GM04503 (cell line): ENCODE data around the gene KCNC2.
"Not testable (repeated sequence)": the region's sequence is repeated elsewhere in the genome, so short reads cannot be mapped to it uniquely, and the experiment has no call there.

Experiments used
- DNase-seq: peaks from one replicate; pipeline ENCODE4 v3.0.0-alpha.2; 2012; ENCODE audit warnings: low read depth

The KCNC2 gene

GRCh38 chr12:75209812-75210138 lies at the start of gene KCNC2:
Gene KCNC2 (minus strand): TSS chr12:75209839.
- DNase-seq = no peak

- no peak for DNase-seq
These were observed 49.5 kb upstream of the KCNC2 start for GRCh38 chr12:75259143-75259542.

DNA sequence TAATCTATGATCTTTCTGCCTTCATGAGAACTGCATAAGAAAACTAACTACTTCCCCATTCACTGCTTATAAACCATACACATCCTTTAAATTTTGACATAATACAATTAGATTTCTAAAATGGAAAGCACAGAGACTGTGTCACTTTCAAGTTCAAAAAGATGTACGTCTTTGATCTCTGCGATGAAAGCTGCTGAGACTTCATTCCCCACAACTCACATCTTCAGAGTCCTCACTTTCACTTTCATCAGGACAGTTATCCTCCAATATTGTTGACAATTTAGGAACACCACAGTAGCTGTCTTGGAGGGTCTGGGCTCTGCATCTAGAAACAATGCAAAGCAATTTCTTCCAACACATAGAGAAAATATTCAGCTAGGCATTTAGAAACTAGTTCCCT lies 47.9 kb upstream of the KCNC2 start:
- no peak for DNase-seq

GRCh38 chr12:75245108-75245507 lies 35.5 kb upstream of the KCNC2 start:
- DNase-seq = no peak

- no peak for DNase-seq
These were observed 30.3 kb upstream of the KCNC2 start for GRCh38 chr12:75239987-75240386.

- no peak for DNase-seq
These were observed 26.6 kb upstream of the KCNC2 start for GRCh38 chr12:75236206-75236605.

DNA sequence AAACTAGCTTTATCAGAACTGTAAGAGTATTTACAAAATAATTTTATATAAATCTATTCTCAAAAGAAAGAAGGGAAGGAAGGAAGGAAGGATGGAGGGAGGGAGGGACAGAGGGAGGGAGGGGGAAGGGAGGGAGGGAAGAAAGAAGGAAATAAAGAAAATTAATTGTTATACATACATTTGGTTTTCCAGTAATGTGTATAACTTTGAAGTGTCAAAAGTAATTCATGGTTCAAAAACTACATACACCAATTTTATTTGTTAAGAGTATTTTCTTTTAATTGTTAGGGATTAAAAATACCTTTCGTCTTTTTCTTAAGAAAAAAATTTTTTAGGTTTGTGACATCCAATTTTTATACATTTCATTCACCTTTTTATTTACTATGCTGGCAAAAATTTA lies 17.5 kb upstream of the KCNC2 start:
- DNase-seq = no peak

GRCh38 chr12:75212072-75212471 lies 2.4 kb upstream of the KCNC2 start:
- no peak for DNase-seq

GRCh38 chr12:75208856-75209811 lies 505 bp downstream of the KCNC2 start:
- DNase-seq = no peak

DNA sequence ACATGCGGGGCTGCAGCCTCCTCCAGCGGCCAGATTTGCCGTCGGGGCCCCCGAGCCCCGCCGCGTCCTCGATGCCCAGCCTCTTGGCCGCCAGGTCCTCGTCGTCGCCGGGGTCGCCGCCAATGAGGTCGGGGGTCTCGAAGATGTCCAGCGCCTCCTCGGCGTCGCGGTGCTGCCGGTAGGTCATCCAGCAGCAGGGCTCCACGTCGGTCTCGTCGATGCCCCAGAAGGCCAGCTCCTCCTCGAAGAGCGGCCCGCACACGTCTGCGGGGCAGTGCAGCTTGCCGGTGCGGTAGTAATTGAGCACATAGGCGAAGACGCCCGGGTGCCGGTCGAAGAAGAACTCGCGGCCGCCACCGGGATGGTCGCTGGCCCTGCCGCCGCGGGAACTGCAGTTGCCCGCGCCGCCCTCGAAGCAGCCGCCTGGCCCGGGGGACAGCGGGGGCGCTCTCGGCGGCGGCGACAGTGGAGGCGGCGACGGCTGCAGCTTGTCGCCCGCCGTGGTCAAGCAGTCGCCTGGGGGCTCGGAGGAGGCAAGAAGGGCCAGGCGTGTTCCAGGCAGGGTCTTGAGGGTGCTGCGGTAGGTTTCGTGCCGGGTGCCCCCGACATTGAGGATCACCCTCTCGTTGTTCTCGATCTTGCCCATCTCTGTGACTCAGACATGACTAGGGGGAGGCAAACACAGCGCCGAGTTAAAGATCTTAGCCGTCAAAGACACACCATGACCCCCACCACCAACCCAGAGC lies 2.1 kb downstream of the KCNC2 start:
- no peak for DNase-seq

DNA sequence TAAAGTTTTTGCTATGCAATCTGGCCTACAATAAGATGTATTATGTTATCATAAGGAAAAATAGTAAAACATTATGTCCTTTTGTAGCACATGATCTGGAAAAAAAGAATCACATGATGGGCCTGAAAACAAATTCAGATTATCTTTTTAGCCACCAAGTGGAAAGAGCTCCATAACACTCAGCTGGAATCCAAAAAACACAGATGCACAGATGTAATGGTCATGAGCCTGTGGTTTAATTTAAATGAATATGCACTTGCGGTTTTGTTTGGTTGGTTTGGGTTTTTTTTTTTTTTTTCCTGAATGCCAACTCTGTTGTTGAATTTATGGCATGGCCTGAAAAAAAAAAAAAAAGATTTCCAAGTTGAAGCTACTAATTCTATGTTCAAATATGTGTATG lies 4.1 kb downstream of the KCNC2 start:
- DNase-seq = no peak

DNA sequence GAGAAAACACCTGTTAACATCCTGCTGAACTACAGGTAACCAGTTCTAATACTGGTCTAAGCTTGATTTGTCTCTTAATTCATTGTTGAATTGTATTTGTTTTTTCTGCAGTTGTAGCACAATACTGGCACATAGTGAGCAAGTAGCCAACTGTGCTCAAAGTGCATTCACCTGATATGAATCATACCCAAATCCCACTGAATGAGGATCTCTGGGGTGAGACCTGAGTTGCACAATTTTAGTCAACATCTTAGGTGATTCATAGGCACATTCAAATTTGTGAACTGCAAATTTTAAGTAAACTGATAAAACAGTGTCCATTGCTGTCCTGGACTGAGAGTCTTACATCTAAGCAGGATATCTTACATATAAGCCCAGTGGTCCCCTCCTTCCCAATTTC lies 12.8 kb downstream of the KCNC2 start:
- no peak for DNase-seq

- DNase-seq = no peak
These were observed 13.2 kb downstream of the KCNC2 start for GRCh38 chr12:75196408-75196807.

DNA sequence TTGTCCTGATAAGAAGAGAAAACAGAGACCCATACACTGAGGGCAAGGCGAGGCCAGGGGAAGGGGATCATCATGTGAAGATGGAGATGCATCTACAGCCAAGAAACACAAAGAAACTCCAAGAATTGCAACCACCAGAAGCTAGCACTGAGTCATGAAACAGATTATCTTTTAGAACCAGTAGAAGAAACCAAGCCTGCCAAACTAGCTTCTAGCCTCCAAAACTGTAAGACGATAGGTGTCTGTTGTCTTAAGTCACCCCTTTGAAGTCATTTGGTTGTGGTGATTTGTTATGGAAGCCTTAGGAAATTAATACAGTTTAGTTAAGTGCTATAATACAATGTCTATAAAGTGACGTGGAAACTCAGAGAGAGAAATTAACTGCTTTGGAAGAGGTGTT lies 15.4 kb downstream of the KCNC2 start:
- DNase-seq = no peak

GRCh38 chr12:75192196-75192595 lies 17.4 kb downstream of the KCNC2 start:
- DNase-seq = no peak

- no peak for DNase-seq
These were observed 18.8 kb downstream of the KCNC2 start for GRCh38 chr12:75190846-75191245.

GRCh38 chr12:75185881-75186280 lies 23.8 kb downstream of the KCNC2 start:
- not testable (repeated sequence) for DNase-seq

- no peak for DNase-seq
These were observed 25.1 kb downstream of the KCNC2 start for GRCh38 chr12:75184516-75184915.

DNA sequence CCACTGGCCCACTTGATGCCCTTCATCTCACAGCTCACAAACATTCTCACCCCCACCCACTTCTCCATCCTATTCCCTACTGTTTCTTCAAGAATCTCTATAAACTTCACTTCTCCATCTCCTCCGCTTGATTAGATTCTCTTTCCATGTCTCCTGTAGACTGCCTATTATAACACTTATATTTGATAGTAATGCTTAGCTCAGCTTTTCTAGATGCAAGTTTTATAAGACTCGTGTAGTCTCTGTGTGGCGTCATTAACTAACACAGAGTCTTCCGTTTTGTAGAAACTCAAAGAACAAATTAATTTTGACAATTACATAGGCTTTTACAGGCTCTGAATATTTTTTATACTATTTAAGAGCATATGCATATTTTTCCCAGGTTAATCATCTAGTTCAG lies 25.7 kb downstream of the KCNC2 start:
- no peak for DNase-seq

DNA sequence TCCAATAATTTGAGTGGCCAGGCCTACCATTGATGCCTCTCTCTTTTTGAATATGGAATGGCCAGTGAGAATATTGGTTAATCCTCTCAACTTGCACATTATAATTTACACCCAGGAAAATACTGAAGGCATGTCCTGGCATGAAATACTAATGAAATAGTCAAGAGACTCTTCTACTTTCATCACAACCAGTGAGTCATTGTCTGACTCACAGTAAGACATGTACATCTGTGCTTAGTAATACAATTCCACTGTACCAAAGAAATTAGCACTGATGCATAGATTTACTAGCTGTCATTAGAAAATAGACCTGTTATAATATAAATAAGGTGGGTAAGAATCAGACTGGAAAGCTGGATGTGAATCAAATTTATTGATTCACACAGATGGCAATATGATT lies 31.6 kb downstream of the KCNC2 start:
- DNase-seq = peak; percentile 72

DNA sequence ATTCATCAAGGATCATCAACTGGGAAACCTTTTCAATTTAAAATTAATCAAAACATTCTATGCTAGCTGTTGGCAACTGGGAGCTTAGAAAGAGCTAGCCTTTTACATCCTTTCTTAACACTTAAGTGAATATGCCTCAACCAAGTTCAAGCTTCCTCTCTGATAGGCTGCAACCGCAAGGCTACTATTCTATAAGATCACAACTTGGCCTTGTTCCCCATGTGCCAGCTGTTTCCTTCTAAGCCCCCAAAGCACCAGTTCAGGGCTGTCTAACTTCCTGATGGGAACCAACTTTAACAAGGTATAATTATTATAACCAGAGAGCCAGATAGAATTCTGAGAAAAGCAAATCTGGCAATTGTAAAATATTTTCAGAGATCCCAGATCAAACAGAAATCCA lies 37.0 kb downstream of the KCNC2 start:
- DNase-seq = no peak

DNA sequence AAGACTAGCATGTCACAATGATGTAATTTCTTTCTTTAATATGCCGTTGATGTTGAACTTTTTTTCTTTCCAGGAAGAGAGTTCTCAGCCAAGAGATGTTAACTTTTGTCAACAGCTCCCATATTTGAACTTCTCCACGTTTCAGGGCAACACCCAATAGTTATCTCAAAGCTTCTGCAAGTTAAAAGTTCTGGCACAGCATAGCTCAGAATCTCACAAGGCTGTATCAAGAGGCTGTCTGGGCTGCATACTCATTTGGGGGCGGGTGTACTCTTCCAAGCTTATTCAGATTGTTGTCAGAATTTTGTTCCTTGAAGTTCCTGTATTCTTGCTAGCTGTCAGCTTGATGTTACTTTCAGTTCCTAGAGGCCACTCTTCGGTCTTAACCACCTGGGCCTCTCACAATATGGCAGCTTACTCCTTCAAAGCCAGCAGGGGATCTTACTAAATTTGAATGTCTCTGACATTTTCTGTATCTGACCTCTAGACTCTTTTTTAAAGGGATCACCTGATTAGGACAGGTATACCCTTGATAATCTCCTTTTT lies 38.9 kb downstream of the KCNC2 start:
- no peak for DNase-seq

DNA sequence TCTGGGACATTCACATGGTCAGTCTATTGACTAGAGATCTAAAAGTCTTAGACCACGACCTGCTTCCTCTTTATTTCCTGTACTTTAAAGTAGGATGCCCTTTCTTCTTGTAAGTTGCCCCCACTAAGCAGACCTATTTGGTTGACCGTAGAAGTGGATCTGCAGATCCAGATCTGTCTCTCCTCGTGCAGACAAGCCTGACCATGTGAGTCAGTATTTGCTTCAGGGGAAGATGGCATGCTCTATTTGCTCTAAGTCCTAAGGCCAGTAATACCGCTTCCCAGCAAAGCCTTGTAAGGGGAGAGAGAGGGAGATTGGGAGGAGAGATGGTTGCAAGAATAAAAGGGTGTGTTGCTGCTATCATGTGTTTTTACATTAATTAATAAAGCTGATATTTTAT lies 46.8 kb downstream of the KCNC2 start:
- no peak for DNase-seq
